GM21619 (cell line): Measurements from ENCODE around the gene YDJC.
"Not testable (repeated sequence)": the region's sequence is repeated elsewhere in the genome, so short reads cannot be mapped to it uniquely, and the experiment has no call there.

Experiments used
- ATAC-seq: cut with Tn5 transposase; IDR thresholded peaks from one replicate; pipeline ENCODE4 v1.9.1; 2021; ENCODE audit not compliant: unreplicated experiment

Gene YDJC

DNA sequence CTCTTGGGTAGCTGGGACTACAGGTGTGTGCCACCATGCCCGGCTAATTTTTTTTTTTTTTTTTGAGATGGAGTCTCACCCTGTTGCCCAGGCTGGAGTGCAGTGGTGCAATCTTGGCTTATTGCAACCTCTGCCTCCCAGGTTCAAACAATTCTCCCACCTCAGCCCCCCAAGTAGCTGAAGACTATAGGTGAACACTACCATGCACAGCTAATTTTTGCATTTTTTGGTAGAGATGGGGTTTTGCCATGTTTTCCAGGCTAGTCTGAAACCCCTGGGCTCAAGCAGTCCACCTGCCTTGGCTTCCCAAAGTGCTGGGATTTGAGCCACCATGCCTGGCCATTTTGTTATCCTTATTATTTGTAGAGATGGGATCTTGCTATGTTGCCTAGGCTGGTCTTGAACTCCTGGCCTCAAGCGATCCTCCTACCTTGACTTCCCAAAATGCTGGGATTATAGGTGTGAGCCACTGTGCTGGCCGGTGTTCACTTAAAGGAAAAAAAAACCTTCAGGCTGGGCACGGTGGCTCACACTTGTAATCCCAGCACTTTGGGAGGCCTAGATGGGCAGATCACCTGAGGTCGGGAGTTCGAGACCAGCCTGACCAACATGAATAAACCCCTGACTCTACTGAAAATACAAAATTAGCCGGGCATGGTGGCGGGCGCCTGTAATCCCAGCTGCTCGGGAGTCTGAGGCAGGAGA, 48.7 kb downstream of the YDJC start:
- ATAC-seq = not testable (repeated sequence)

DNA sequence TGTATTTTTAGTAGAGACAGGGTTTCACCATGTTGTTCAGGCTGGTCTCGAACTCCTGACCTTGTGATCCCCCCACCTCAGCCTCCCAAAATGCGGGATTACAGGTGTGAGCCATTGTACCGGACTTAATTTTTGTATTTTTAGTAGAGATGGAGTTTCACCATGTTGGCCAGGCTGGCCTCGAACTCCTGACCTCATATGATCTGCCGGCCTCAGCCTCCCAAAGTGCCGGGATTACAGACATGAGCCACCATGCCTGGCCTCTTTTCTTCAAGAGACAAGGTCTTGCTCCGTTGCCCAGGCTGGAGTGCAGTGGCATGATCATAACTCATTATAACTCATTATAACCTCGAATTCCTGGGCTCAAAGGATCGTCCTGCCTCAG, 49.2 kb downstream of the YDJC start:
- ATAC-seq = not testable (repeated sequence)

DNA sequence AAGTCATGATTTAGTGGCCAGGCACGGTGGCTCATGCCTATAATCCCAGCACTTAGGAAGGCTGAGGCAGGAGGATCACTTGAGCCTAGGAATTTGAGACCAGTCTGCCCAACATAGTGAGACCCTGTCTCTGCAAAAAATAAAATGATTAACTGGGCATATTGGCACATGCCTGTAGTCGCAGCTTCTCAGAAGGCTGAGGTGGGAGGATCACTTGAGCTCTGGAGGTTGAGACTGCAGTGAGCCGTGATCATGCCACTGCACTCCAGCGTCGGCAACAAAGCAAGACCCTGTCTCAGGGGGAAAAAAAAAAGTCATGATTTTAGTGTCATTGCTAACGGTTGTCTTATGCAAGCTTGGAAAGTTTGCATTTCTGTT, 50.4 kb downstream of the YDJC start:
- no peak for ATAC-seq
